ENCODE measurements around the gene PDYN.

The PDYN gene

GRCh38 chr20:1932971-1933370 lies 60.9 kb downstream of the PDYN start:
- DNase-seq: no peak

- no peak for DNase-seq
These were observed 62.0 kb downstream of the PDYN start for GRCh38 chr20:1931830-1932229.

- no peak for DNase-seq
These were observed 63.7 kb downstream of the PDYN start for GRCh38 chr20:1930165-1930564.

GRCh38 chr20:1929460-1929859 lies 64.4 kb downstream of the PDYN start:
- no peak for DNase-seq

GRCh38 chr20:1928782-1929181 lies 65.1 kb downstream of the PDYN start:
- DNase-seq: no peak
